Skin epidermis (tissue), 12 donors: ENCODE measurements around the gene CDK2.

Experiments
- H3K27ac ChIP-seq, 21 experiments: fragments of 200-600 bp; sonication (generic) in 11 of 21; one replicate each; pipeline ENCODE4 v1.5.0; 2020; ENCODE audit warnings: mild to moderate bottlenecking in 3 of 21, inconsistent platforms in 2 of 21, moderate library complexity in 2 of 21
- H3K4me3 ChIP-seq, 7 experiments: fragments of 200-600 bp; sonication (generic) in 2 of 7; one replicate each; pipeline ENCODE4 v1.5.0; 2020; ENCODE audit warnings: inconsistent platforms in 2 of 7, mild to moderate bottlenecking in 2 of 7, moderate library complexity in 1 of 7

The CDK2 gene

DNA sequence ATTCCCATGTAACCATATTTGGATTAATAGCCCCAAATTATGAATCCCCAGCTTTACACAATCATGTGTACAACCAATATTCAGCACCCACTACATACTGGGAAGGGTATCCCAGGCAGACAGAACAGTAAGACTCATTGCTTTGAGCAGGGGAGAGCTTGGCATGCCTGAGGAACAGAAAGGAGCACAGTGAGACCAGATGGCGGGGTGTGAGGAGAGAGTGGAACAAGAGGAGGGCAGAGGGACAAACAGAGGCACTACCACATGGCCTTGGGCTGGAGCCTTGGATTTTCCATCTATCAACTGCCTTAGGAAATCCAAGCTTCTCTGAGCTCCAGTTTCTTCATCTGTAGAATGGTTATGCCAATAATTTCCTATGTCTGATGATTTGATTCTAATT is 31.9 kb upstream of the CDK2 start:
- Histone ChIP-seq H3K27ac (peak overlapping the region in 8 of 21 experiments; percentile 60 to 99 (median 70)), H3K4me3 (no peak overlapping the region)

DNA sequence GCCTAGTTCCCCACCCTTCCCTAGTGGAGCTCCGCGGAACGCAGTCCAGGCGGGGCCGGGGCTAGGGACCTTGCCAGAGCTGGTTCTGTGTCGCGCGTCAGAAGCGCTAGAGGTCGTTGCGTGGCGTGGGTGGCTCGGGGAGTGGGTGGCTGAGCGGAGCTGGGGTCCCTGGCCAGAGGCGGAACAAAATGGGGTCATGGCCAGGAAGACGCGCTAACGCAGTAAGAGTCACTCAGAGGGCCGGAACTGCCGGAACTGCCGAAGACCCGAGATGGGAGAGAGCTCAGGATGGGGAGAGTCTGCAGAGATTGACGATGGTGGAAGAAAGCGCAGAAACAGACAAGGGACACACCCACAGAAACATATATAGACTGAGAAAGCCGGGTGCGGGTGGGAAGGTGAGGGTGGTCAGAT is 30.9 kb upstream of the CDK2 start:
- Histone ChIP-seq H3K4me3 (peak overlapping the region in 3 of 7 experiments; percentile 4 to 15 (median 5)), H3K27ac (peak overlapping the region in 17 of 21 experiments; percentile 1 to 99 (median 51))

- H3K4me3 ChIP-seq: no peak overlapping the region
- peak overlapping the region in 5 of 21 experiments; percentile 15 to 44 (median 30) for H3K27ac ChIP-seq
Observed at GRCh38 chr12:55937981-55938380, 28.6 kb upstream of the CDK2 start.

GRCh38 chr12:55938826-55939501 is 27.7 kb upstream of the CDK2 start:
- Histone ChIP-seq H3K27ac (peak overlapping the region in 9 of 21 experiments; percentile 9 to 71 (median 32)), H3K4me3 (no peak overlapping the region)

- H3K4me3 ChIP-seq: no peak overlapping the region
Observed at GRCh38 chr12:55940065-55940732, 26.4 kb upstream of the CDK2 start.

GRCh38 chr12:55942055-55942454 is 24.6 kb upstream of the CDK2 start:
- Histone ChIP-seq H3K27ac (no peak overlapping the region), H3K4me3 (no peak overlapping the region)

More at GRCh38 chr12:55940065-55940732, 26.4 kb upstream of the CDK2 start:
- H3K27ac ChIP-seq: peak overlapping the region in 13 of 21 experiments; percentile 2 to 71 (median 47)

DNA sequence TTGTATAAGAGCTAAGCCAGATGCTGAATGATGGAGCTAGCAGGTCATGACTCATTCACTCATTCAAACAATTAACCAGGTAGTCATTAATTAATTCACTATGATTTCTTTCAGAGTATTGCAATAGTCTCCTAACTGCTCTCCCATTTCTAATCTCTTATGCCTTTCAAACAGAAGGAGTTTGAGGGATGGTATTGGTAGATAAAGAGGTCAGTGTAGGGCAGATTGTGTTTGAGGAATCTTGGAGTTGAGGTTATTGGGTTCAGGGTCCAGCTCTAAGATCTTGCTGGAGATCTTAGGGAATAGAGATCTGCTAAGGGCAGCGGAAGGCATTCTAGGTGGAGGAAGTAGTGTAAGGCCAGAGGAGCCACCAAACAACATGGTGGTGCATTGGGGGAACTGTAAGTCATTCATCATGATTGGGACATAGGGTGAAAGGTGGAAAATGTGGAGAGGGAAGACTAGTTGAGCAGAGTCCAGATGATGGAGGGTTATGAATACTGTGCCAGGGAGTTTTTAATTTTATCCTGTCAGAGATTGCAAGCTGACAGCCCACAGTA is 24.0 kb upstream of the CDK2 start:
- H3K27ac ChIP-seq: no peak overlapping the region
- H3K4me3 ChIP-seq: no peak overlapping the region

- no peak overlapping the region for H3K4me3 ChIP-seq
- H3K27ac ChIP-seq: no peak overlapping the region
Observed at GRCh38 chr12:55946553-55946952, 20.1 kb upstream of the CDK2 start.

DNA sequence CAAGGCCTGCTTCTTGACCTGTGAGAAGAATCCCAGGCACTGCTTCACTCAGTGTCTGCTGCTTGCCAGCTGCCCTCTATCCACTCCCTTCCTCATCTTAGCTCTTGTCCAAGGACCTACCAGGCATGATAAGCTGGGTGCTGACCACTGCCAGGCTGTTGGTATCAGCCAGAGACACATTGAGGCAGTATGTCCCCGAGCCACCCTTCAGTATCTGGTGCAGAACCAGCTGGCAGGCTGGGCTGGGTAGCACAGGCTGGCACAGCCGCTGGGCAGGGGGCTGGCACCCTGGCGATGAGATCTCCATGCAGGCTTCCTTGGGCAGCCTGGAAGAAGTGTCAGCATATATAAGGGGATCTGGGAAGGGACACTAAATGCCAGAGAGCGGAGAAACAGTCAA is 11.3 kb upstream of the CDK2 start:
- Histone ChIP-seq H3K27ac (peak overlapping the region in 9 of 21 experiments; percentile 13 to 70 (median 49)), H3K4me3 (no peak overlapping the region)

- H3K27ac ChIP-seq: peak overlapping the region in 11 of 21 experiments; percentile 13 to 70 (median 54)
Observed at GRCh38 chr12:55955800-55956508, 10.7 kb upstream of the CDK2 start.

GRCh38 chr12:55957106-55957859 is 9.3 kb upstream of the CDK2 start:
- Histone ChIP-seq H3K4me3 (no peak overlapping the region), H3K27ac (peak overlapping the region in 9 of 21 experiments; percentile 22 to 70 (median 49))

More at GRCh38 chr12:55955800-55956508, 10.7 kb upstream of the CDK2 start:
- no peak overlapping the region for H3K4me3 ChIP-seq

DNA sequence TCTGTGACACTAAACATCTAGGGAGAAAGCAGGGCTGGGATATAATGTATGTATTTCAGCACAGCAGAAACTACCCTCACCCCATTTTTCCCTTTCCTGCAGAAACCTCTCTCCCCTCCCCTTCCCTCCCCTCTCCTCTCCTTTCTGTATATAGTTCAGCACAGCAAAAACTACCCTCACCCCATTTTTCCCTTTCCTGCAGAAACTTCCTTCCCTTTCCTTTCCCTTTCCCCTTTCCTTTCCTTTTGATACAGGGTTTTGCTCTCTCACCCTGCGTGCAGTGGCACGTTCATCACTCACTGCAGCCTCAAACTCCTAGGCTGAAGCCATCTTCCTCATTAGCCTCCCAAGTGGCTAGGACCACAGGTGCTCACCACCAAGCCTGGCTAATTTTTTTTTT is 2.9 kb upstream of the CDK2 start:
- Histone ChIP-seq H3K27ac (no peak overlapping the region), H3K4me3 (no peak overlapping the region)

DNA sequence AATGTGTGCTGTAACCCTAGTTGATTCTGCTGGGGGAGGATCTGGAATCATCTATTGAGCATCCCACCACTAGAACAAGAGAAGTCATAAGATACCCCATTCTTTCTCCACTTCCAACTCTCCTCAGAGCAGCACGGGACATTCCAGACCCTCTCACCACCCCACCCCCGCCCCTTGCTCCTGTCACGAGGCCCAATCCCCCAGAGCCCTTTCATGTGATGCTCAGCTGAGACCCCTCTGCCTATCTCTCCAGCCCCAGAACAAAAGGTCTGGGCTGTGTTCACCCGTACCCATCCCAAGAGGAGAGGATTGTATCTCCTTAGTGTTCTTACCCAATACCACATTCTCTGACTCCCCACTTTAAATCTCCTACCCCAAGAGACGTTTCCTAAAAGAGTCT is 1.4 kb upstream of the CDK2 start:
- no peak overlapping the region for H3K4me3 ChIP-seq
- peak overlapping the region in 3 of 21 experiments; percentile 77 to 90 (median 87) for H3K27ac ChIP-seq

GRCh38 chr12:55965941-55966407 is 656 bp upstream of the CDK2 start, which contains the start of gene PMEL:
Gene PMEL (minus strand): TSS chr12:55966042. CDS start chr12:55966011, 31 bp downstream.
- H3K4me3 ChIP-seq: peak within 1 kb of the TSS; percentile 56 to 91 (median 75)
- H3K27ac ChIP-seq: peak within 1 kb of the TSS; percentile 64 to 93 (median 81)

GRCh38 chr12:55969356-55969755 is 2.7 kb downstream of the CDK2 start:
- H3K27ac ChIP-seq: no peak overlapping the region
- no peak overlapping the region for H3K4me3 ChIP-seq

GRCh38 chr12:55970775-55971174 is 4.1 kb downstream of the CDK2 start:
- Histone ChIP-seq H3K4me3 (no peak overlapping the region), H3K27ac (peak overlapping the region in 6 of 21 experiments; percentile 3 to 91 (median 77))

DNA sequence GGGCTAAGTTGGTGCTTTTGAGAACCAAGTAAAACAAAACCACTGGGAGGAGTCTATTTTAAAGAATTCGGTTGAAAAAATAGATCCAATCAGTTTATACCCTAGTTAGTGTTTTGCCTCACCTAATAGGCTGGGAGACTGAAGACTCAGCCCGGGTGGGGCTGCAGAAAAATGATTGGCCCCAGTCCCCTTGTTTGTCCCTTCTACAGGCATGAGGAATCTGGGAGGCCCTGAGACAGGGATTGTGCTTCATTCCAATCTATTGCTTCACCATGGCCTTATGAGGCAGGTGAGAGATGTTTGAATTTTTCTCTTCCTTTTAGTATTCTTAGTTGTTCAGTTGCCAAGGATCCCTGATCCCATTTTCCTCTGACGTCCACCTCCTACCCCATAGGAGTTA is 5.4 kb downstream of the CDK2 start:
- no peak overlapping the region for H3K4me3 ChIP-seq
- peak overlapping the region in 11 of 21 experiments; percentile 2 to 93 (median 86) for H3K27ac ChIP-seq

- Histone ChIP-seq H3K27ac (peak overlapping the region in 19 of 21 experiments; percentile 2 to 99 (median 86)), H3K4me3 (peak overlapping the region; percentile 34 to 56 (median 52))
Observed at GRCh38 chr12:55972456-55972855, 5.8 kb downstream of the CDK2 start.
